Measurements from ENCODE around the gene HDAC9. TPM values are rescaled to one million over a fixed set of nuclear protein-coding genes. Genes with fewer than 3 reads are reported as not detected.

The HDAC9 gene
- total RNA-seq, 2 donors from 2014 or later: 4.9 to 12.9 TPM

DNA sequence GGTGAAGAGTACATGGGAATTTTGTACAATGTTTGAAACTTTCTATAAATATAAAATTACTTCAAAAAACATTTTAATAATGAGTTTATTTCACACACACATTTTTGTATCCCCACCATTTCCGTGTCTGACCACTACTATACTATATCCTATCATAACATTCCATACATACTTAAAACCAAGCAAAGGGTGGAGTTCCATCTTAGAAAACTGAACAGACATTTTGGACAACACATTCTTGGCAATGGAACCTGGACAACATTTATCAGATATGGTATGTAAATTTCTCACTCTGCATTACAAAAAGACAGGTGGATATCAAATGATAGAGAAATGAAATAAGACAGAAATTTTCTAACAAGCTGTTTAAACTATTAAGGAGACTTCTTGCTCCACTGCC, 453.0 kb downstream of the HDAC9 start:
- TF ChIP-seq, protein P1, sequence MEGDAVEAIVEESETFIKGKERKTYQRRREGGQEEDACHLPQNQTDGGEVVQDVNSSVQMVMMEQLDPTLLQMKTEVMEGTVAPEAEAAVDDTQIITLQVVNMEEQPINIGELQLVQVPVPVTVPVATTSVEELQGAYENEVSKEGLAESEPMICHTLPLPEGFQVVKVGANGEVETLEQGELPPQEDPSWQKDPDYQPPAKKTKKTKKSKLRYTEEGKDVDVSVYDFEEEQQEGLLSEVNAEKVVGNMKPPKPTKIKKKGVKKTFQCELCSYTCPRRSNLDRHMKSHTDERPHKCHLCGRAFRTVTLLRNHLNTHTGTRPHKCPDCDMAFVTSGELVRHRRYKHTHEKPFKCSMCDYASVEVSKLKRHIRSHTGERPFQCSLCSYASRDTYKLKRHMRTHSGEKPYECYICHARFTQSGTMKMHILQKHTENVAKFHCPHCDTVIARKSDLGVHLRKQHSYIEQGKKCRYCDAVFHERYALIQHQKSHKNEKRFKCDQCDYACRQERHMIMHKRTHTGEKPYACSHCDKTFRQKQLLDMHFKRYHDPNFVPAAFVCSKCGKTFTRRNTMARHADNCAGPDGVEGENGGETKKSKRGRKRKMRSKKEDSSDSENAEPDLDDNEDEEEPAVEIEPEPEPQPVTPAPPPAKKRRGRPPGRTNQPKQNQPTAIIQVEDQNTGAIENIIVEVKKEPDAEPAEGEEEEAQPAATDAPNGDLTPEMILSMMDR (IDR thresholded peaks at IDR 0.05): no peak
- no peak for TF ChIP-seq POLR2A (IDR thresholded peaks at IDR 0.05)
- no peak for DNase-seq
- H3K27me3 ChIP-seq: no peaks in the 10 kb centered on the region
- H3K27ac ChIP-seq: no peak overlapping the region
- ATAC-seq: no peak
- H3K36me3 ChIP-seq (replicated peaks in 1 of 2; ENCODE audit: insufficient read depth in 1 of 2, low read depth in 2 of 2): no peaks in the 10 kb centered on the region
- 44 to 59% methylated on average over 1 of the region's 1 CpG for WGBS, 2 donors
- no peak overlapping the region for H3K4me3 ChIP-seq
- no peaks in the 10 kb centered on the region for H3K9me3 ChIP-seq
- intact Hi-C loops (cut with DNase I): no loop called here
- no peaks in the 10 kb centered on the region for H3K4me1 ChIP-seq

DNA sequence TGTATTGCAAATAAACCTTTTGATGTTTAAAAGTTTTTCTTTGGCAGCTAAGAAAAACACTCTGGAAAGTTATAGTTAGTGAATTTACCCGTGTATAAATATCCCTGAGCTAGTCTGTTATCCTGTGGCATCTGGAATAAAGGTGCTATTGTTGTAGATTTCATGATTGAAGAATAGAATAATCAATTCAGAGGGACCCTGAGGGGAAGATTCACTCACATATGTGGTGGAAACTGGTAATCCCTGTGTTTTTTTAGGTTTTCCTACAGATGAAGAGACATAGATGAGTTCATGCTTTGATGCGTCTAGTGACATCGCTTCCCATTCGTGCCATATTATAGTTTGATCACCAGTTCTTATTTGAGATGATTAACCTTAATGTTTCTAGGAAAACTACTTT, 457.3 kb downstream of the HDAC9 start:
- TF ChIP-seq, protein P1 (IDR thresholded peaks at IDR 0.05): no peak
- TF ChIP-seq POLR2A (IDR thresholded peaks at IDR 0.05): no peak
- Histone ChIP-seq H3K4me3 (no peak overlapping the region), H3K4me1 (no peaks in the 10 kb centered on the region), H3K9me3 (no peaks in the 10 kb centered on the region), H3K27me3 (no peaks in the 10 kb centered on the region), H3K27ac (no peak overlapping the region), H3K36me3 (replicated peaks in 1 of 2; ENCODE audit: insufficient read depth in 1 of 2, low read depth in 2 of 2) (no peaks in the 10 kb centered on the region)
- 73 to 74% methylated on average over 4 of the region's 4 CpGs for WGBS, 2 donors
- ATAC-seq (no peak), DNase-seq (no peak)
- intact Hi-C loops (cut with DNase I): no loop called here

DNA sequence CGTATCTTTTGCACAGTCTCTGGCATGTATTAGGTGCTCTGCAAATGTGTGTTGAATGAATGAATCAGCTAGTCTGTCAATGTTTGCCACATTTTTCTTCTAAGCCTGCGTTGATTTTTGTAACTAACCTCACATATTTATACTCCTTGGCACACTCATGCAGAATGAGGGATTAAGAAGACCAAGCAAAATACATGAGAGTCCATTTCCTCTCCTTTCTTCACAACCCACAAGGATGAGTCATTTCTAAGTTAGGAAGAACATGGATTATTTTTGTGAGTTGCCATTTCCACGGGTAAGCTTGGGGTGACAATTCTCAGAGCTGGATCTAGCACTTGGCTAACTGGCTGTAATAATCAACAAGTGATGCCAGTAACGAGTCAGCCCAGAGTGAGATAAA, 463.1 kb downstream of the HDAC9 start:
- no peak overlapping the region for H3K4me3 ChIP-seq
- intact Hi-C loops (cut with DNase I): no loop called here

DNA sequence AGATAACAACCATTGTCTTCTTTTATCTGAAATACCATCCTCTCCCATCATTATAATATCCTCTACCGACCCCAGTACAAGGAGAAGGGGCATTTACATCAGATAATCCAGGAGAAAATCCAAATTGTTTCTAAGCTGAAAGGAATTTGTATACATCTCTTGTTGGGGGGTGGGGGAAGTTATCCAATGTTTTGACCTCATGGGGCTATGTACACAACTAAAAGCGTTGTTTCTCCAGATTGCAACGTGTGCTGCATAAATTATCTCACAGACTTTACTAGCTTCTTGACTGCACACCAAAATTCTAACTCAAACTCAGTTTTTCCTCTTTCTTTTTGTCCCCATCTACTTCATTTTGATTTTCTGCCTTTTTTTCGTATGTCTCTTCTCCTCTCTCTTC, 465.2 kb downstream of the HDAC9 start:
- Histone ChIP-seq H3K9me3 (no peaks in the 10 kb centered on the region), H3K36me3 (replicated peaks in 1 of 2; ENCODE audit: insufficient read depth in 1 of 2, low read depth in 2 of 2) (no peaks in the 10 kb centered on the region), H3K4me3 (no peak overlapping the region), H3K4me1 (no peaks in the 10 kb centered on the region), H3K27ac (no peak overlapping the region), H3K27me3 (no peaks in the 10 kb centered on the region)
- DNase-seq (no peak), ATAC-seq (no peak)
- no peak for TF ChIP-seq POLR2A (IDR thresholded peaks at IDR 0.05)
- TF ChIP-seq, protein P1 (IDR thresholded peaks at IDR 0.05): no peak
- WGBS, 2 donors: 39 to 47% methylated on average over 4 of the region's 4 CpGs
- intact Hi-C loops (cut with DNase I): no loop called here

More for the DNA sequence above, 463.1 kb downstream of the HDAC9 start:
- ATAC-seq (no peak), DNase-seq (no peak)
- H3K4me1 ChIP-seq: no peaks in the 10 kb centered on the region
- H3K36me3 ChIP-seq (replicated peaks in 1 of 2; ENCODE audit: insufficient read depth in 1 of 2, low read depth in 2 of 2): no peaks in the 10 kb centered on the region
- no peak overlapping the region for H3K27ac ChIP-seq
- WGBS, 2 donors: 72 to 79% methylated on average over 4 of the region's 4 CpGs
- H3K27me3 ChIP-seq: no peaks in the 10 kb centered on the region
- no peaks in the 10 kb centered on the region for H3K9me3 ChIP-seq
- no peak for TF ChIP-seq POLR2A (IDR thresholded peaks at IDR 0.05)
- TF ChIP-seq, protein P1 (IDR thresholded peaks at IDR 0.05): no peak

DNA sequence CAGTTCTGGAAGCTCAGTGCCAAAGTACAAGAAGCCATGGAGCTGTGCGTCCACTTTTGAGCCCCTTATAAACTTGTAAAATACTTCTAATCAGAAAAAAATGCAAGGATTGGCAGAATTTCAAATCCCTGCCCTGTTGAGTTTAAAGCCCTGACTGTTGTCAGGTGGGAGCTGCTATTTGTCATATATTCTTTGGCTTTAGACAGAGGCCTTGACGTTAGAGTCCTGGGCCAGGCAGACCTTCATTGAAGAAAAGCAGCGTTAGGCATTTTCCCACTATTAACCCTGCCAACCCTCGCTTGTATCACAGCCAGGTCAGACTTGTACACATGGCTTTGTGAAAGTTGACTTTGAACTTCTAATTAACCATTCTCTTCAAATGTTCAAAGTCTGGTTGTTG, 466.5 kb downstream of the HDAC9 start:
- DNase-seq: peak in 1 of 4 donors; percentile 10
- TF ChIP-seq POLR2A (IDR thresholded peaks at IDR 0.05): no peak
- TF ChIP-seq, protein P1 (IDR thresholded peaks at IDR 0.05): no peak
- WGBS, 2 donors: 22 to 24% methylated on average over 4 of the region's 4 CpGs
- Histone ChIP-seq H3K36me3 (replicated peaks in 1 of 2; ENCODE audit: insufficient read depth in 1 of 2, low read depth in 2 of 2) (no peaks in the 10 kb centered on the region), H3K27ac (no peak overlapping the region), H3K27me3 (no peaks in the 10 kb centered on the region), H3K9me3 (no peaks in the 10 kb centered on the region), H3K4me1 (no peaks in the 10 kb centered on the region), H3K4me3 (no peak overlapping the region)
- no peak for ATAC-seq
- intact Hi-C loops (cut with DNase I): no loop called here
